Thyroid gland (tissue), 4 donors: ENCODE results near the gene TAF9.

Source experiments
- CTCF ChIP-seq, 6 experiments: fragments of 200-600 bp in 3 of 6; fragments of 450-650 bp in 3 of 6; sonication (generic) in 3 of 6; IDR thresholded peaks; one replicate each; pipeline ENCODE4 v1.5.1; 2016 to 2019; ENCODE audit warnings: antibody characterized with exemption in 6 of 6, mild to moderate bottlenecking in 2 of 6, inconsistent platforms in 1 of 6, moderate library complexity in 1 of 6
- POLR2A ChIP-seq, 2 donors: fragments of 450-650 bp; IDR thresholded peaks; one replicate each; pipeline ENCODE4 v1.6.1; 2017; ENCODE audit warnings: antibody characterized with exemption in 2 of 2, mild to moderate bottlenecking in 2 of 2, moderate library complexity in 1 of 2

DNA sequence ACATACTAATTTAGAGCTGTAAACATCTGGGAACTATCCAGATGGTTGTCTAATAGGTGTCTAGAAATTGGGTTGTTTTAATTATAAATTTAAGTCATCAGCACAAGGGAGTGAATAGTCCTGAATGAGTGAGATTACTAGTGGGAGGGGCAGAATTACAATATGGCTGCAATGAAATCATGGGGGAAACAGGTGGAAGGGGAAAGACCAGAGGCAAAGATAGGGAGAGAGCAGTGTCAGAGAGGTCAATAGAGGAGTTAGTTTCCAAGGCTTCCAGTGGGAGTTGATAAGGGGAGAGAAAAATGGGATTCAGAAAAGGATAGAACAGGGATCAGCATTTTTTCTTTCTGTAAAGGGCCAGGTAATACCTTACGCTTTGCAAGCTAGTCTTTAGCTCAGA is 8.9 kb downstream of the TAF9 start:
- TF ChIP-seq CTCF (IDR thresholded peaks at IDR 0.05) = no peak
- no peak for TF ChIP-seq POLR2A (IDR thresholded peaks at IDR 0.05)
